GM12878 (cell line): ENCODE data around the gene VRTN. TPM values are rescaled to one million over a fixed set of nuclear protein-coding genes. Genes with fewer than 3 reads are reported as not detected.

Experiments used
- ATAC-seq: fragments of 200-7000 bp; cut with Tn5 transposase; 3 replicates; pipeline ENCODE4 v1.9.1; 2020; ENCODE audit warnings: mild to moderate bottlenecking, moderate library complexity
- BruUV-seq: library from RNA; stranded (reverse); fragments of 400-500 nt; replicated peaks from 2 replicates; lab custom pipeline; 2021; lab: Mats Ljungman, UMichigan
- CTCF ChIA-PET: fragments of 300-600 bp; sonication (Branson Sonifier 250); formaldehyde crosslinking; extraction: SDS; loops from one replicate; lab custom pipeline; 2021; ENCODE audit warnings: inconsistent platforms; lab: Yijun Ruan, JAX
- POLR2A ChIA-PET: fragments of 350-600 bp; formaldehyde crosslinking; extraction: SDS; loops from one replicate; lab custom pipeline; 2021; ENCODE audit warnings: inconsistent platforms; lab: Charles Lee
- RAD21 ChIA-PET: fragments of 300-600 bp; sonication (Branson Sonifier 250); formaldehyde crosslinking; loops from one replicate; lab custom pipeline; 2023; ENCODE audit warnings: antibody characterized with exemption; ENCODE audit not compliant: unreplicated experiment; lab: Charles Lee
- SMC1A ChIA-PET: fragments of 300-600 bp; sonication (Branson Sonifier 250); formaldehyde crosslinking; loops from one replicate; lab custom pipeline; 2023; ENCODE audit not compliant: unreplicated experiment, uncharacterized antibody; lab: Charles Lee
- DNase-seq: peaks from one replicate; pipeline ENCODE4 v3.0.0-alpha.2; 2011; ENCODE audit warnings: low read depth, low spot score
- FAIRE-seq: peaks from 3 replicates; lab custom pipeline; 2011; peaks lifted over from hg19 to GRCh38; lab: Jason Lieb, UNC
- H2AFZ ChIP-seq: 2 replicates; pipeline ENCODE4 v1.6.0; 2011; ENCODE audit warnings: low read depth, low read length, control low read depth; ENCODE audit not compliant: control insufficient read depth
- H3K27ac ChIP-seq: 2 replicates; pipeline ENCODE4 v1.5.1; 2011; ENCODE audit warnings: control low read depth; ENCODE audit not compliant: control insufficient read depth, insufficient read depth
- H3K27me3 ChIP-seq, 2 experiments: replicated peaks in 1 of 2; 2 replicates each; pipeline versions ENCODE4 v1.6.0 to v1.6.1; 2011; ENCODE audit warnings: low read length in 1 of 2; ENCODE audit not compliant: control insufficient read depth in 2 of 2, insufficient read depth in 2 of 2
- H3K36me3 ChIP-seq, 2 experiments: 2 replicates each; pipeline ENCODE4 v1.5.1; 2011; ENCODE audit warnings: low read length in 1 of 2; ENCODE audit not compliant: control insufficient read depth in 2 of 2, insufficient read depth in 2 of 2
- H3K4me1 ChIP-seq: 2 replicates; pipeline ENCODE4 v1.6.1; 2011; ENCODE audit warnings: mild to moderate bottlenecking, low read length, moderate library complexity, mixed read lengths; ENCODE audit not compliant: control insufficient read depth, insufficient read depth
- H3K4me2 ChIP-seq: 2 replicates; pipeline ENCODE4 v1.6.0; 2011; ENCODE audit warnings: control low read depth; ENCODE audit not compliant: control insufficient read depth, insufficient read depth
- H3K4me3 ChIP-seq: fragments of 200-600 bp; sonication (generic); 2 replicates; pipeline ENCODE4 v1.5.1; 2016
- H3K79me2 ChIP-seq: 2 replicates; pipeline ENCODE4 v1.6.0; 2011; ENCODE audit warnings: low read length; ENCODE audit not compliant: control insufficient read depth, insufficient read depth
- H3K9ac ChIP-seq: 2 replicates; pipeline ENCODE4 v1.8.0; 2011; ENCODE audit warnings: low read length, control low read depth, mixed read lengths; ENCODE audit not compliant: control insufficient read depth, insufficient read depth
- H3K9me3 ChIP-seq: replicated peaks from 3 replicates; pipeline ENCODE4 v1.5.1; 2011; ENCODE audit warnings: mild to moderate bottlenecking, low read length; ENCODE audit not compliant: control insufficient read depth, insufficient read depth
- H4K20me1 ChIP-seq: 2 replicates; pipeline ENCODE4 v1.6.0; 2011; ENCODE audit not compliant: control insufficient read depth, insufficient read depth
- E2F4 ChIP-seq: IDR thresholded peaks from 2 replicates; pipeline ENCODE4 v1.6.1; 2012; ENCODE audit warnings: low read depth, low read length, improper control_type of control experiment
- FOS ChIP-seq: IDR thresholded peaks from 3 replicates; pipeline ENCODE4 v1.6.1; 2011; ENCODE audit warnings: borderline replicate concordance; ENCODE audit not compliant: insufficient read length; ENCODE audit errors: extremely low read depth
- FOXK2 ChIP-seq: fragments of 450-650 bp; IDR thresholded peaks from 2 replicates; pipeline ENCODE4 v1.6.1; 2017; ENCODE audit warnings: mild to moderate bottlenecking, moderate library complexity
- IRF5 ChIP-seq: fragments of 450-650 bp; IDR thresholded peaks from 2 replicates; pipeline ENCODE4 v1.6.1; 2017; ENCODE audit warnings: borderline replicate concordance
- MYB ChIP-seq: fragments of 150-350 bp; IDR thresholded peaks from 2 replicates; pipeline ENCODE4 v1.6.1; 2014; ENCODE audit warnings: mild to moderate bottlenecking, low read depth, low read length, borderline replicate concordance
- NR2C2 ChIP-seq: IDR thresholded peaks from 2 replicates; pipeline ENCODE4 v1.6.1; 2011; ENCODE audit warnings: borderline replicate concordance, low read depth; ENCODE audit not compliant: control insufficient read depth, insufficient read length
- SMC3 ChIP-seq: IDR thresholded peaks from 2 replicates; pipeline ENCODE4 v1.6.1; 2011; ENCODE audit warnings: low read length, improper control_type of control experiment, borderline replicate concordance
- TBL1XR1 ChIP-seq: IDR thresholded peaks from 2 replicates; pipeline ENCODE4 v1.6.1; 2012; ENCODE audit warnings: low read depth, low read length, improper control_type of control experiment
- YBX1 ChIP-seq: fragments of 450-650 bp; IDR thresholded peaks from 2 replicates; pipeline ENCODE4 v1.6.1; 2016; ENCODE audit warnings: antibody characterized with exemption
- ZNF592 ChIP-seq: fragments of 450-650 bp; IDR thresholded peaks from 2 replicates; pipeline ENCODE4 v1.6.1; 2017; ENCODE audit warnings: mild to moderate bottlenecking, moderate library complexity
- WGBS: methylation state at CpG from one replicate; pipeline ENCODE4 v1.1.6; 2016; ENCODE audit warnings: low lambda C conversion rate; ENCODE audit not compliant: insufficient replicate concordance, insufficient coverage; ENCODE audit errors: missing lambda C conversion rate; 5-methylcytosine and 5-hydroxymethylcytosine counted together
- in situ Hi-C: fragments of 300-500 bp; cut with MboI; formaldehyde crosslinking; loops from 9 replicates; pipeline ENCODE4 v1.14.3; 2018; ENCODE audit warnings: mixed read lengths
- intact Hi-C: fragments of 100-400 bp; cut with micrococcal nuclease; formaldehyde crosslinking; loops from one replicate; pipeline ENCODE4 v1.14.2; 2022; ENCODE audit not compliant: unreplicated experiment
- polyA plus RNA-seq, 11 experiments: library from polyadenylated mRNA; depleted of rRNA in 4 of 11; unstranded in 6 of 11; stranded (reverse) in 5 of 11; fragments of >200 nt; fragmentation: Nextera tagmentation in 4 of 11; fragmentation: Illumina TruSeq in 1 of 11; extraction: Ambion mirVana in 4 of 11; extraction: Trizol in 1 of 11; gene quantifications; 1 replicate in 1 of 11; 2 replicates in 10 of 11; pipeline versions ENCODE4 v1.2.1 to v1.2.3, GENCODE V29; 2011 to 2016; ENCODE audit warnings: inconsistent platforms in 2 of 11, missing spikeins in 2 of 11, low read depth in 1 of 11
- total RNA-seq, 4 experiments: library from RNA; depleted of rRNA in 3 of 4; stranded (reverse); fragments of >200 nt in 3 of 4; fragmentation: Illumina TruSeq in 1 of 4; extraction: Trizol in 1 of 4; gene quantifications; 2 replicates each; pipeline versions ENCODE4 v1.2.1 to v1.2.3, GENCODE V29; 2013 to 2021
- TF ChIP-seq, protein P1 (sequence below): fragments of 450-650 bp; IDR thresholded peaks from 2 replicates; pipeline ENCODE4 v1.6.1; 2016; ENCODE audit warnings: mild to moderate bottlenecking
- TF ChIP-seq, protein P2 (sequence below): fragments of 450-650 bp; conservative IDR thresholded peaks from 2 replicates; pipeline ENCODE4 v1.6.1; 2017; ENCODE audit warnings: mild to moderate bottlenecking, moderate library complexity

Gene VRTN
- total and polyA plus RNA-seq, 10 of the 15 experiments (the other 5 are each of a cell fraction or from before 2014, with no cell fraction given): 0.31 TPM; not detected in 9

DNA sequence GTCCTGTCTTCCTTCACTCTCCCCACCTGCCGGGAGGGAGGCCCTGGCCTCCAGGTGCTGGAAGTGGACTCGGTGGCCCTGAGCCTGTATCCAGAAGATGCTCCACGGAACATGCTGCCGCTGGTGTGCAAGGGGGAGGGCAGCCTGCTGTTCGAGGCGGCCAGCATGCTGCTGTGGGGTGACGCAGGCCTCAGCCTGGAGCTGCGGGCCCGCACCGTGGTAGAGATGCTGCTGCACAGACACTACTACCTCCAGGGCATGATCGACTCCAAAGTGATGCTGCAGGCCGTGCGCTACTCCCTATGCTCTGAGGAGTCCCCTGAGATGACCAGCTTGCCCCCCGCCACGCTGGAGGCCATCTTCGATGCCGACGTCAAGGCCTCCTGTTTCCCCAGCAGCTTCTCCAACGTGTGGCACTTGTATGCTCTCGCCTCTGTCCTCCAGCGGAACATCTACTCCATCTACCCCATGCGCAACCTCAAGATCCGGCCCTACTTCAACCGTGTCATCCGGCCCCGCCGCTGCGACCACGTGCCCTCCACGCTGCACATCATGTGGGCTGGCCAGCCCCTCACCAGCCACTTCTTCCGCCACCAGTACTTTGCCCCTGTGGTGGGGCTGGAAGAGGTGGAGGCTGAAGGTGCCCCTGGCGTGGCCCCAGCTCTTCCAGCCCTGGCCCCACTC lies 8.8 kb downstream of the VRTN start:
- FAIRE-seq: no peak
- no peaks in the 10 kb centered on the region for H3K79me2 ChIP-seq
- ATAC-seq: no peak
- no peaks in the 10 kb centered on the region for H3K27me3 ChIP-seq
- no peak for DNase-seq
- no peaks in the 10 kb centered on the region for H3K36me3 ChIP-seq
- no peak overlapping the region for H3K27ac ChIP-seq
- ChIA-PET CTCF (no interaction called here), SMC1A (no interaction called here), POLR2A (interaction anchor here (0.5 kb wide), 1 partner anchor 14 kb away, joined by 4 read pairs; no protein-coding TSS in a partner anchor), RAD21 (no interaction called here)
- no peaks in the 10 kb centered on the region for H3K9me3 ChIP-seq
- no peaks in the 10 kb centered on the region for H4K20me1 ChIP-seq
- no TSS peak for BruUV-seq
- in situ Hi-C loops (no loop called here), intact Hi-C loops (no loop called here)
- 57% methylated on average over 32 of the region's 32 CpGs for WGBS
- H3K4me2 ChIP-seq: no peak overlapping the region
- no peak overlapping the region for H3K9ac ChIP-seq
- TF ChIP-seq E2F4: no peak
- no peak for TF ChIP-seq FOXK2
- no peak for TF ChIP-seq YBX1
- TF ChIP-seq, protein P1, sequence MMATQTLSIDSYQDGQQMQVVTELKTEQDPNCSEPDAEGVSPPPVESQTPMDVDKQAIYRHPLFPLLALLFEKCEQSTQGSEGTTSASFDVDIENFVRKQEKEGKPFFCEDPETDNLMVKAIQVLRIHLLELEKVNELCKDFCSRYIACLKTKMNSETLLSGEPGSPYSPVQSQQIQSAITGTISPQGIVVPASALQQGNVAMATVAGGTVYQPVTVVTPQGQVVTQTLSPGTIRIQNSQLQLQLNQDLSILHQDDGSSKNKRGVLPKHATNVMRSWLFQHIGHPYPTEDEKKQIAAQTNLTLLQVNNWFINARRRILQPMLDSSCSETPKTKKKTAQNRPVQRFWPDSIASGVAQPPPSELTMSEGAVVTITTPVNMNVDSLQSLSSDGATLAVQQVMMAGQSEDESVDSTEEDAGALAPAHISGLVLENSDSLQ: no peak
- TF ChIP-seq FOS: no peak
- TF ChIP-seq, protein P2, sequence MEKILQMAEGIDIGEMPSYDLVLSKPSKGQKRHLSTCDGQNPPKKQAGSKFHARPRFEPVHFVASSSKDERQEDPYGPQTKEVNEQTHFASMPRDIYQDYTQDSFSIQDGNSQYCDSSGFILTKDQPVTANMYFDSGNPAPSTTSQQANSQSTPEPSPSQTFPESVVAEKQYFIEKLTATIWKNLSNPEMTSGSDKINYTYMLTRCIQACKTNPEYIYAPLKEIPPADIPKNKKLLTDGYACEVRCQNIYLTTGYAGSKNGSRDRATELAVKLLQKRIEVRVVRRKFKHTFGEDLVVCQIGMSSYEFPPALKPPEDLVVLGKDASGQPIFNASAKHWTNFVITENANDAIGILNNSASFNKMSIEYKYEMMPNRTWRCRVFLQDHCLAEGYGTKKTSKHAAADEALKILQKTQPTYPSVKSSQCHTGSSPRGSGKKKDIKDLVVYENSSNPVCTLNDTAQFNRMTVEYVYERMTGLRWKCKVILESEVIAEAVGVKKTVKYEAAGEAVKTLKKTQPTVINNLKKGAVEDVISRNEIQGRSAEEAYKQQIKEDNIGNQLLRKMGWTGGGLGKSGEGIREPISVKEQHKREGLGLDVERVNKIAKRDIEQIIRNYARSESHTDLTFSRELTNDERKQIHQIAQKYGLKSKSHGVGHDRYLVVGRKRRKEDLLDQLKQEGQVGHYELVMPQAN: no peak
- TF ChIP-seq NR2C2: no peak
- TF ChIP-seq SMC3: no peak
- no peak for TF ChIP-seq ZNF592
- no peak for TF ChIP-seq MYB
- no peak for TF ChIP-seq TBL1XR1
- no peak for TF ChIP-seq IRF5
- H2AFZ ChIP-seq: no peak overlapping the region
- no peak overlapping the region for H3K4me3 ChIP-seq
- H3K4me1 ChIP-seq: no peaks in the 10 kb centered on the region
